SK-N-SH (cell line): Measurements from ENCODE around the gene KLF2. TPM values are rescaled to one million over a fixed set of nuclear protein-coding genes. Genes with fewer than 3 reads are reported as not detected.

Source experiments
- CTCF ChIA-PET: fragments of 300-600, 350-600 bp; formaldehyde crosslinking; extraction: SDS; loops from one replicate; lab custom pipeline; 2021; lab: Yijun Ruan, JAX
- POLR2A ChIA-PET: fragments of 350-600 bp; sonication (Branson Sonifier 250); formaldehyde crosslinking; extraction: SDS; loops from one replicate; lab custom pipeline; 2020; ENCODE audit warnings: antibody characterized with exemption, inconsistent platforms; lab: Yijun Ruan, JAX
- DNase-seq: peaks from one replicate; pipeline ENCODE4 v3.0.0; 2012
- H2AFZ ChIP-seq: fragments of 200-600 bp; sonication (generic); 2 replicates; pipeline ENCODE4 v1.8.1; 2016; ENCODE audit warnings: antibody characterized with exemption, mild to moderate bottlenecking, low read depth
- H3F3A ChIP-seq: fragments of 200-600 bp; sonication (generic); replicated peaks from 2 replicates; pipeline ENCODE3; 2016; ENCODE audit warnings: antibody characterized with exemption, mild to moderate bottlenecking; ENCODE audit not compliant: insufficient read depth
- H3K27ac ChIP-seq, 2 experiments: fragments of 200-500 bp in 1 of 2; fragments of 200-600 bp in 1 of 2; sonication (Bioruptor generic) in 1 of 2; sonication (generic), shearing (Covaris generic) in 1 of 2; 2 replicates each; pipeline versions ENCODE4 v1.5.1 to v1.6.1; 2014 to 2016; ENCODE audit warnings: low read depth in 2 of 2, inconsistent platforms in 1 of 2, low read length in 1 of 2, mild to moderate bottlenecking in 1 of 2, mixed read lengths in 1 of 2
- H3K27me3 ChIP-seq: fragments of 200-600 bp; sonication (generic), shearing (Covaris generic); 2 replicates; pipeline ENCODE4 v1.6.1; 2016; ENCODE audit warnings: mixed run types; ENCODE audit not compliant: insufficient read depth
- H3K36me3 ChIP-seq, 2 experiments: fragments of 200-500 bp in 1 of 2; fragments of 200-600 bp in 1 of 2; sonication (Bioruptor generic) in 1 of 2; sonication (generic) in 1 of 2; replicated peaks in 1 of 2; 2 replicates each; pipeline versions ENCODE3 to v1.5.1; 2014 to 2016; ENCODE audit warnings: low read length in 1 of 2, mild to moderate bottlenecking in 1 of 2; ENCODE audit not compliant: insufficient read depth in 2 of 2, control insufficient read depth in 1 of 2
- H3K4me1 ChIP-seq, 2 experiments: fragments of 200-500 bp in 1 of 2; fragments of 200-600 bp in 1 of 2; sonication (Bioruptor generic) in 1 of 2; sonication (generic), shearing (Covaris generic) in 1 of 2; 2 replicates each; pipeline versions ENCODE4 v1.5.1 to v1.6.1; 2014 to 2016; ENCODE audit warnings: low read depth in 1 of 2, low read length in 1 of 2, mixed run types in 1 of 2; ENCODE audit not compliant: insufficient read depth in 2 of 2, control insufficient read depth in 1 of 2
- H3K4me2 ChIP-seq: fragments of 200-600 bp; sonication (generic), shearing (Covaris generic); 2 replicates; pipeline ENCODE4 v1.6.1; 2017; ENCODE audit warnings: mixed run types
- H3K4me3 ChIP-seq, 2 experiments: fragments of 200-500 bp in 1 of 2; fragments of 200-600 bp in 1 of 2; sonication (Bioruptor generic) in 1 of 2; sonication (generic), shearing (Covaris generic) in 1 of 2; 2 replicates each; pipeline versions ENCODE4 v1.5.1 to v1.8.1; 2014 to 2016; ENCODE audit warnings: low read depth in 2 of 2, inconsistent platforms in 1 of 2, low read length in 1 of 2, mild to moderate bottlenecking in 1 of 2, mixed read lengths in 1 of 2, moderate library complexity in 1 of 2
- H3K79me2 ChIP-seq: fragments of 200-600 bp; sonication (generic); 2 replicates; pipeline ENCODE4 v1.8.1; 2017; ENCODE audit warnings: mild to moderate bottlenecking; ENCODE audit not compliant: insufficient read depth
- H3K9ac ChIP-seq: fragments of 200-600 bp; sonication (generic); 2 replicates; pipeline ENCODE4 v1.6.1; 2017; ENCODE audit warnings: mixed run types
- H3K9me2 ChIP-seq: fragments of 200-600 bp; sonication (generic); 2 replicates; pipeline ENCODE4 v1.6.1; 2017; ENCODE audit warnings: mixed run types
- H3K9me3 ChIP-seq: fragments of 200-600 bp; sonication (generic); 2 replicates; pipeline ENCODE4 v1.6.1; 2017; ENCODE audit warnings: mixed run types, mild to moderate bottlenecking, moderate library complexity
- H4K20me1 ChIP-seq: fragments of 200-600 bp; sonication (generic); 2 replicates; pipeline ENCODE4 v1.6.1; 2017; ENCODE audit warnings: mild to moderate bottlenecking, mixed run types; ENCODE audit not compliant: insufficient read depth
- EP300 ChIP-seq, 2 experiments: IDR thresholded peaks; 2 replicates each; pipeline versions ENCODE4 v1.4.0 to v1.6.1; 2012; ENCODE audit warnings: borderline replicate concordance in 1 of 2, low read depth in 1 of 2, low read length in 1 of 2
- GATA2 ChIP-seq: sonication (generic); formaldehyde crosslinking; IDR thresholded peaks from 2 replicates; pipeline ENCODE4 v1.5.0; 2020; ENCODE audit warnings: mild to moderate bottlenecking, missing genetic modification reagents
- NFIC ChIP-seq: IDR thresholded peaks from 2 replicates; pipeline ENCODE4 v1.4.0; 2012; ENCODE audit warnings: borderline replicate concordance
- RFX5 ChIP-seq: IDR thresholded peaks from 2 replicates; pipeline ENCODE4 v1.6.1; 2012; ENCODE audit warnings: mild to moderate bottlenecking, improper control_type of control experiment, low read length
- WGBS: methylation state at CpG from one replicate; pipeline ENCODE4 v1.1.6; 2017; ENCODE audit warnings: low lambda C conversion rate; 5-methylcytosine and 5-hydroxymethylcytosine counted together
- polyA plus RNA-seq, 3 experiments: library from polyadenylated mRNA; depleted of rRNA; stranded (reverse); fragments of >200 nt; gene quantifications; 2 replicates each; pipeline ENCODE4 v1.2.3, GENCODE V29; 2012
- TF ChIP-seq, protein P1 (sequence below): IDR thresholded peaks from 2 replicates; pipeline ENCODE4 v1.4.0; 2012; ENCODE audit warnings: low read depth, borderline replicate concordance
- TF ChIP-seq, protein P2 (sequence below): fragments of 200-600 bp; sonication (generic); IDR thresholded peaks from 2 replicates; pipeline ENCODE4 v1.6.1; 2017; ENCODE audit warnings: antibody characterized with exemption, mild to moderate bottlenecking, moderate library complexity

The KLF2 gene
- polyA plus RNA-seq, 1 of the 3 experiments (the other 2 are of a cell fraction), result 6.9 TPM

DNA sequence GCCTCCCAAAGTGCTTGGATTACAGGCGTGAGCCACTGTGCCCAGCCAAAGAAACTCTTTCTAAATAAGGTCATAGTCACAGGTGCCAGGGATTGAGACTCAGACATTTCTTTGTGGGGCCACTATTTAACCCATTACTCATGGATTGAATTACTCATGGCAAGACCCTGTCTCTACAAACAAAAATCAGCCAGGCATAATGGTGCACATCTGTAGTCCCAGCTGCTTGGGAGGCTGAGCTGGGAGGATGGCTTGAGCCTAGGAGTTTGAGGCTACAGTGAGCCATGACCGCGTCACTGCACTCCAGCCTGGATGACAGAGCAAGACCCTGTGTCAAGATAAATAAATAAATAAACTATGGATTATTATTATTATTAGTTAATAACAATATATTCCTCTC lies 3.6 kb upstream of the KLF2 start:
- Histone ChIP-seq H3K4me1 (0 out of 4 replicates have a peak, but pooled peaks cover 0 to 2% of the 10 kb centered on the region in 2 experiments), H3K4me2 (no peak overlapping the region), H4K20me1 (peaks cover 7% of the 10 kb centered on the region), H3K9ac (no peak overlapping the region), H3K79me2 (peaks cover 3% of the 10 kb centered on the region; the same call in 1 of the 2 replicates), H3F3A (peaks cover 27% of the 10 kb centered on the region), H3K9me3 (no peaks in the 10 kb centered on the region), H3K27ac (no peak overlapping the region), H3K27me3 (peaks cover 60% of the 10 kb centered on the region; the same call in 1 of the 2 replicates), H3K4me3 (no peak overlapping the region), H3K9me2 (no peaks in the 10 kb centered on the region), H2AFZ (no peak overlapping the region), H3K36me3 (no peaks in the 10 kb centered on the region)
- WGBS, result 60% methylated on average over 3 of the region's 3 CpGs
- DNase-seq, result no peak
- TF ChIP-seq GATA2 (CRISPR knock-in tag), result no peak
- POLR2A ChIA-PET, result no interaction called here
- CTCF ChIA-PET, result no interaction called here

DNA sequence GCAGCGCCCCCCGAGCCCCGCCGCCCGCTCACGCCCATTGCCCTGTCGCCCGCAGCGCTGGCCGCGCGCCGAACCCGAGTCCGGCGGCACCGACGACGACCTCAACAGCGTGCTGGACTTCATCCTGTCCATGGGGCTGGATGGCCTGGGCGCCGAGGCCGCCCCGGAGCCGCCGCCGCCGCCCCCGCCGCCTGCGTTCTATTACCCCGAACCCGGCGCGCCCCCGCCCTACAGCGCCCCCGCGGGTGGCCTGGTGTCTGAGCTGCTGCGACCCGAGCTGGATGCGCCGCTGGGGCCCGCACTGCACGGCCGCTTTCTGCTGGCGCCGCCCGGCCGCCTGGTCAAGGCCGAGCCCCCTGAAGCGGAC lies 518 bp downstream of the KLF2 start:
- no peaks in the 10 kb centered on the region for H3K9me2 ChIP-seq
- peak overlapping the region; percentile 52 to 65 for H3K4me3 ChIP-seq
- H3K4me1 ChIP-seq, result no peaks in the 10 kb centered on the region
- DNase-seq, result peak; percentile 65
- peaks cover 0 to 3% of the 10 kb centered on the region in 2 experiments for H3K36me3 ChIP-seq
- ChIA-PET CTCF (interaction anchor here (0.7 kb wide), 1 partner anchor 78 kb away, joined by 3 read pairs; no protein-coding TSS in a partner anchor), POLR2A (no interaction called here)
- H3K79me2 ChIP-seq, result peaks cover 19% of the 10 kb centered on the region; the same call in 1 of the 2 replicates
- no CpG with 5 or more reads among the region's 52 CpGs for WGBS
- peaks cover 35% of the 10 kb centered on the region for H4K20me1 ChIP-seq
- no peaks in the 10 kb centered on the region for H3K9me3 ChIP-seq
- no peak overlapping the region; the same call in 1 of the 2 replicates for H2AFZ ChIP-seq
- H3K27ac ChIP-seq, result no peak overlapping the region
- H3K27me3 ChIP-seq, result peaks cover 33% of the 10 kb centered on the region; the same call in 1 of the 2 replicates
- no peak for TF ChIP-seq NFIC
- TF ChIP-seq EP300 (IDR thresholded peaks at IDR 0.05; ENCODE audit: borderline replicate concordance in 1 of 2, low read depth in 1 of 2, low read length in 1 of 2), result no peak
- TF ChIP-seq, protein P1, sequence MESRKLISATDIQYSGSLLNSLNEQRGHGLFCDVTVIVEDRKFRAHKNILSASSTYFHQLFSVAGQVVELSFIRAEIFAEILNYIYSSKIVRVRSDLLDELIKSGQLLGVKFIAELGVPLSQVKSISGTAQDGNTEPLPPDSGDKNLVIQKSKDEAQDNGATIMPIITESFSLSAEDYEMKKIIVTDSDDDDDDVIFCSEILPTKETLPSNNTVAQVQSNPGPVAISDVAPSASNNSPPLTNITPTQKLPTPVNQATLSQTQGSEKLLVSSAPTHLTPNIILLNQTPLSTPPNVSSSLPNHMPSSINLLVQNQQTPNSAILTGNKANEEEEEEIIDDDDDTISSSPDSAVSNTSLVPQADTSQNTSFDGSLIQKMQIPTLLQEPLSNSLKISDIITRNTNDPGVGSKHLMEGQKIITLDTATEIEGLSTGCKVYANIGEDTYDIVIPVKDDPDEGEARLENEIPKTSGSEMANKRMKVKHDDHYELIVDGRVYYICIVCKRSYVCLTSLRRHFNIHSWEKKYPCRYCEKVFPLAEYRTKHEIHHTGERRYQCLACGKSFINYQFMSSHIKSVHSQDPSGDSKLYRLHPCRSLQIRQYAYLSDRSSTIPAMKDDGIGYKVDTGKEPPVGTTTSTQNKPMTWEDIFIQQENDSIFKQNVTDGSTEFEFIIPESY, result no peak
- no peak for TF ChIP-seq RFX5
- TF ChIP-seq, protein P2, sequence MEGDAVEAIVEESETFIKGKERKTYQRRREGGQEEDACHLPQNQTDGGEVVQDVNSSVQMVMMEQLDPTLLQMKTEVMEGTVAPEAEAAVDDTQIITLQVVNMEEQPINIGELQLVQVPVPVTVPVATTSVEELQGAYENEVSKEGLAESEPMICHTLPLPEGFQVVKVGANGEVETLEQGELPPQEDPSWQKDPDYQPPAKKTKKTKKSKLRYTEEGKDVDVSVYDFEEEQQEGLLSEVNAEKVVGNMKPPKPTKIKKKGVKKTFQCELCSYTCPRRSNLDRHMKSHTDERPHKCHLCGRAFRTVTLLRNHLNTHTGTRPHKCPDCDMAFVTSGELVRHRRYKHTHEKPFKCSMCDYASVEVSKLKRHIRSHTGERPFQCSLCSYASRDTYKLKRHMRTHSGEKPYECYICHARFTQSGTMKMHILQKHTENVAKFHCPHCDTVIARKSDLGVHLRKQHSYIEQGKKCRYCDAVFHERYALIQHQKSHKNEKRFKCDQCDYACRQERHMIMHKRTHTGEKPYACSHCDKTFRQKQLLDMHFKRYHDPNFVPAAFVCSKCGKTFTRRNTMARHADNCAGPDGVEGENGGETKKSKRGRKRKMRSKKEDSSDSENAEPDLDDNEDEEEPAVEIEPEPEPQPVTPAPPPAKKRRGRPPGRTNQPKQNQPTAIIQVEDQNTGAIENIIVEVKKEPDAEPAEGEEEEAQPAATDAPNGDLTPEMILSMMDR, result peak; percentile 29
- peak overlapping the region; percentile 76; the same call in 1 of the 2 replicates for H3K4me2 ChIP-seq
- peak overlapping the region; percentile 82 for H3K9ac ChIP-seq
- H3F3A ChIP-seq, result peaks cover 38% of the 10 kb centered on the region
